GM12878 (cell line): Measurements from ENCODE around the gene PCDHA4. TPM values are rescaled to one million over a fixed set of nuclear protein-coding genes. Genes with fewer than 3 reads are reported as not detected.
"Not testable (repeated sequence)": the region's sequence is repeated elsewhere in the genome, so short reads cannot be mapped to it uniquely, and the experiment has no call there.

Experiments
- ATAC-seq: fragments of 200-7000 bp; cut with Tn5 transposase; 3 replicates; pipeline ENCODE4 v1.9.1; 2020; ENCODE audit warnings: mild to moderate bottlenecking, moderate library complexity
- BruUV-seq: library from RNA; stranded (reverse); fragments of 400-500 nt; replicated peaks from 2 replicates; lab custom pipeline; 2021; lab: Mats Ljungman, UMichigan
- CTCF ChIA-PET: fragments of 300-600 bp; sonication (Branson Sonifier 250); formaldehyde crosslinking; extraction: SDS; loops from one replicate; lab custom pipeline; 2021; ENCODE audit warnings: inconsistent platforms; lab: Yijun Ruan, JAX
- POLR2A ChIA-PET: fragments of 350-600 bp; formaldehyde crosslinking; extraction: SDS; loops from one replicate; lab custom pipeline; 2021; ENCODE audit warnings: inconsistent platforms; lab: Charles Lee
- RAD21 ChIA-PET: fragments of 300-600 bp; sonication (Branson Sonifier 250); formaldehyde crosslinking; loops from one replicate; lab custom pipeline; 2023; ENCODE audit warnings: antibody characterized with exemption; ENCODE audit not compliant: unreplicated experiment; lab: Charles Lee
- SMC1A ChIA-PET: fragments of 300-600 bp; sonication (Branson Sonifier 250); formaldehyde crosslinking; loops from one replicate; lab custom pipeline; 2023; ENCODE audit not compliant: unreplicated experiment, uncharacterized antibody; lab: Charles Lee
- DNase-seq: peaks from one replicate; pipeline ENCODE4 v3.0.0-alpha.2; 2011; ENCODE audit warnings: low read depth, low spot score
- FAIRE-seq: peaks from 3 replicates; lab custom pipeline; 2011; peaks lifted over from hg19 to GRCh38; lab: Jason Lieb, UNC
- H2AFZ ChIP-seq: 2 replicates; pipeline ENCODE4 v1.6.0; 2011; ENCODE audit warnings: low read depth, low read length, control low read depth; ENCODE audit not compliant: control insufficient read depth
- H3K27ac ChIP-seq: 2 replicates; pipeline ENCODE4 v1.5.1; 2011; ENCODE audit warnings: control low read depth; ENCODE audit not compliant: control insufficient read depth, insufficient read depth
- H3K27me3 ChIP-seq, 2 experiments: replicated peaks in 1 of 2; 2 replicates each; pipeline versions ENCODE4 v1.6.0 to v1.6.1; 2011; ENCODE audit warnings: low read length in 1 of 2; ENCODE audit not compliant: control insufficient read depth in 2 of 2, insufficient read depth in 2 of 2
- H3K36me3 ChIP-seq, 2 experiments: 2 replicates each; pipeline ENCODE4 v1.5.1; 2011; ENCODE audit warnings: low read length in 1 of 2; ENCODE audit not compliant: control insufficient read depth in 2 of 2, insufficient read depth in 2 of 2
- H3K4me1 ChIP-seq: 2 replicates; pipeline ENCODE4 v1.6.1; 2011; ENCODE audit warnings: mild to moderate bottlenecking, low read length, moderate library complexity, mixed read lengths; ENCODE audit not compliant: control insufficient read depth, insufficient read depth
- H3K4me2 ChIP-seq: 2 replicates; pipeline ENCODE4 v1.6.0; 2011; ENCODE audit warnings: control low read depth; ENCODE audit not compliant: control insufficient read depth, insufficient read depth
- H3K4me3 ChIP-seq: fragments of 200-600 bp; sonication (generic); 2 replicates; pipeline ENCODE4 v1.5.1; 2016
- H3K79me2 ChIP-seq: 2 replicates; pipeline ENCODE4 v1.6.0; 2011; ENCODE audit warnings: low read length; ENCODE audit not compliant: control insufficient read depth, insufficient read depth
- H3K9ac ChIP-seq: 2 replicates; pipeline ENCODE4 v1.8.0; 2011; ENCODE audit warnings: low read length, control low read depth, mixed read lengths; ENCODE audit not compliant: control insufficient read depth, insufficient read depth
- H3K9me3 ChIP-seq: replicated peaks from 3 replicates; pipeline ENCODE4 v1.5.1; 2011; ENCODE audit warnings: mild to moderate bottlenecking, low read length; ENCODE audit not compliant: control insufficient read depth, insufficient read depth
- H4K20me1 ChIP-seq: 2 replicates; pipeline ENCODE4 v1.6.0; 2011; ENCODE audit not compliant: control insufficient read depth, insufficient read depth
- ESRRA ChIP-seq: IDR thresholded peaks from 2 replicates; pipeline ENCODE4 v1.6.1; 2012; ENCODE audit warnings: mild to moderate bottlenecking, low read length, improper control_type of control experiment
- IRF4 ChIP-seq: IDR thresholded peaks from 2 replicates; pipeline ENCODE4 v1.6.1; 2011; ENCODE audit warnings: low read depth, low read length
- KDM1A ChIP-seq: fragments of 200-600 bp; sonication (generic); IDR thresholded peaks from 2 replicates; pipeline ENCODE4 v1.6.1; 2016; ENCODE audit warnings: borderline replicate concordance
- WGBS: methylation state at CpG from one replicate; pipeline ENCODE4 v1.1.6; 2016; ENCODE audit warnings: low lambda C conversion rate; ENCODE audit not compliant: insufficient replicate concordance, insufficient coverage; ENCODE audit errors: missing lambda C conversion rate; 5-methylcytosine and 5-hydroxymethylcytosine counted together
- in situ Hi-C: fragments of 300-500 bp; cut with MboI; formaldehyde crosslinking; loops from 9 replicates; pipeline ENCODE4 v1.14.3; 2018; ENCODE audit warnings: mixed read lengths
- intact Hi-C: fragments of 100-400 bp; cut with micrococcal nuclease; formaldehyde crosslinking; loops from one replicate; pipeline ENCODE4 v1.14.2; 2022; ENCODE audit not compliant: unreplicated experiment
- polyA plus RNA-seq, 11 experiments: library from polyadenylated mRNA; depleted of rRNA in 4 of 11; unstranded in 6 of 11; stranded (reverse) in 5 of 11; fragments of >200 nt; fragmentation: Nextera tagmentation in 4 of 11; fragmentation: Illumina TruSeq in 1 of 11; extraction: Ambion mirVana in 4 of 11; extraction: Trizol in 1 of 11; gene quantifications; 1 replicate in 1 of 11; 2 replicates in 10 of 11; pipeline versions ENCODE4 v1.2.1 to v1.2.3, GENCODE V29; 2011 to 2016; ENCODE audit warnings: inconsistent platforms in 2 of 11, missing spikeins in 2 of 11, low read depth in 1 of 11
- total RNA-seq, 4 experiments: library from RNA; depleted of rRNA in 3 of 4; stranded (reverse); fragments of >200 nt in 3 of 4; fragmentation: Illumina TruSeq in 1 of 4; extraction: Trizol in 1 of 4; gene quantifications; 2 replicates each; pipeline versions ENCODE4 v1.2.1 to v1.2.3, GENCODE V29; 2013 to 2021

The PCDHA4 gene
- total and polyA plus RNA-seq, 10 of the 15 experiments (the other 5 are each of a cell fraction or from before 2014, with no cell fraction given): not detected

- 84% methylated on average over 38 of the region's 53 CpGs for WGBS
These were observed 4.0 kb upstream of the PCDHA4 start for GRCh38 chr5:140802781-140803271.

GRCh38 chr5:140808241-140808888, 1.5 kb downstream of the PCDHA4 start:
- ATAC-seq, H3K4me2 ChIP-seq, SMC1A ChIA-PET, H3K36me3 ChIP-seq, H3K9me3 ChIP-seq, FAIRE-seq, H2AFZ ChIP-seq, H4K20me1 ChIP-seq, H3K27me3 ChIP-seq, intact Hi-C loops, POLR2A ChIA-PET, H3K9ac ChIP-seq, H3K79me2 ChIP-seq, BruUV-seq, H3K4me3 ChIP-seq, RAD21 ChIA-PET, H3K4me1 ChIP-seq, DNase-seq, H3K27ac ChIP-seq: not testable (repeated sequence)
- in situ Hi-C loops: loop anchor here (25.0 kb wide), 1 partner anchor 754 kb away; no protein-coding TSS in a partner anchor
- CTCF ChIA-PET: interaction anchor here (1.4 kb wide), 1 partner anchor 8 kb away, joined by 3 read pairs; no protein-coding TSS in a partner anchor
- WGBS: 83% methylated on average over 44 of the region's 62 CpGs

More at GRCh38 chr5:140802781-140803271, 4.0 kb upstream of the PCDHA4 start:
- Histone ChIP-seq H3K4me1 (no peaks in the 10 kb centered on the region), H3K27me3 (no peaks in the 10 kb centered on the region), H3K9me3 (peaks cover 1% of the 10 kb centered on the region; the same call in 2 of the 3 replicates), H3K36me3 (no peaks in the 10 kb centered on the region), H3K4me2 (no peak overlapping the region), H4K20me1 (no peaks in the 10 kb centered on the region), H2AFZ (no peak overlapping the region), H3K79me2 (no peaks in the 10 kb centered on the region), H3K9ac (no peak overlapping the region), H3K27ac (no peak overlapping the region), H3K4me3 (no peak overlapping the region)
- ATAC-seq: no peak
- intact Hi-C loops (no loop called here), in situ Hi-C loops (loop anchor here (25.0 kb wide), 1 partner anchor 759 kb away; no protein-coding TSS in a partner anchor)
- no peak for TF ChIP-seq ESRRA
- TF ChIP-seq IRF4: no peak
- no peak for TF ChIP-seq KDM1A
- ChIA-PET POLR2A (no interaction called here), RAD21 (no interaction called here), SMC1A (no interaction called here), CTCF (no interaction called here)
- DNase-seq: no peak
- BruUV-seq: no TSS peak
- FAIRE-seq: no peak
